Mucosa of rectum (tissue), 2 donors: ENCODE measurements around the gene INSL6.

Experiments
- H3K27ac ChIP-seq, 2 donors: one replicate each; pipeline ENCODE4 v1.7.0; 2013; ENCODE audit warnings: inconsistent platforms in 2 of 2, low read depth in 2 of 2, low read length in 2 of 2
- H3K27me3 ChIP-seq, 2 donors: one replicate each; pipeline ENCODE4 v1.7.0; 2013; ENCODE audit warnings: low read length in 2 of 2; ENCODE audit not compliant: control insufficient read depth in 2 of 2, insufficient read depth in 2 of 2
- H3K36me3 ChIP-seq, 2 donors: one replicate each; pipeline ENCODE4 v1.7.0; 2013; ENCODE audit warnings: low read length in 2 of 2; ENCODE audit not compliant: control insufficient read depth in 2 of 2, insufficient read depth in 2 of 2
- H3K4me1 ChIP-seq, 2 donors: one replicate each; pipeline ENCODE4 v1.7.0; 2013; ENCODE audit warnings: low read length in 2 of 2, mild to moderate bottlenecking in 1 of 2; ENCODE audit not compliant: control insufficient read depth in 2 of 2, insufficient read depth in 2 of 2
- H3K4me3 ChIP-seq, 2 donors: one replicate each; pipeline ENCODE4 v1.7.0; 2013; ENCODE audit warnings: low read length in 2 of 2
- H3K9ac ChIP-seq, 2 donors: one replicate each; pipeline ENCODE4 v1.7.0; 2013; ENCODE audit warnings: low read length in 2 of 2, low read depth in 1 of 2, mild to moderate bottlenecking in 1 of 2
- H3K9me3 ChIP-seq, 2 donors: one replicate each; pipeline ENCODE4 v1.7.0; 2013; ENCODE audit warnings: low read length in 2 of 2; ENCODE audit not compliant: control insufficient read depth in 2 of 2
- donor health status: healthy.
- donor health status: Normal muscosa, but diverticular disease.

Gene INSL6

DNA sequence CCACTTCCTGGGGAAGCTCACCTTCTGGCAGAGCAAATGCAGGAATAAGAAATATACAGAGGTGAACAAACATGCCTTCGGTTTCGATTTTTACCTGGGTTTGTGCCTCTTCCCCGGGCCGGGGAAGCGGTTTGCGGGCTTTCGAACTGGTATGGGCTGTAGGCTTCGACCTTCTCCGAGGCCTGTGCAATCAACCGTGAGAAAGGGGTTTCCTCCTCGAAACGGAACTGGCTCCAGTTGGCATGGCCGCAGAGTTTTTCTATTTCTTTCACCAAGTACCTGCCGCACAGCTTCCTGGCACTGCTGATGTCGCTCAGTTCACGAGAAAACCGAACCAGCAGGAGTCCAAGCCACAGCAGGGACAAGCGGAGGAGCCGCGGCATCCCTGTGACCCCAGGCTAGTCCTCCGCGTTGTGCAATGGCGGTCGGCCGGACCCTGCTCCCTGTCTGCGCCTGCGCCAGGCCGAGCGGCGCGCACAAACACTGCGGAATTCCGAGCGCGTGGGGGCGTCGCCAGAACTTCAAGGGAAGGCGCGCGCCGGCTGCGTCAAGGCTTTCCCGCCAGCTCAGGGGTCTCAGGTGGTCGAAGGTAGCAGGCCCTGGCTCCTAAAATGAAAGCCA lies at the start of gene INSL6:
INSL6 (minus strand) TSS at position 420 of the 621 bp plus-strand sequence; CDS start at position 383, 37 bp downstream.
- peaks cover 0 to 3% of the 10 kb centered on the region in 2 donors for H3K27me3 ChIP-seq
- peaks cover 0 to 2% of the 10 kb centered on the region in 2 donors for H3K4me1 ChIP-seq
- no peaks in the 10 kb centered on the region for H3K9me3 ChIP-seq
- no peak within 1 kb of the TSS for H3K27ac ChIP-seq
- no peak within 1 kb of the TSS for H3K9ac ChIP-seq
- no peaks in the 10 kb centered on the region for H3K36me3 ChIP-seq
- H3K4me3 ChIP-seq, result no peak within 1 kb of the TSS

GRCh38 chr9:5231212-5231611 lies 45.8 kb upstream of the INSL6 start, which contains the start of gene INSL4:
TSS of gene INSL4 (plus strand) at chr9:5231419. CDS start at chr9:5231524, 105 bp downstream.
- no peak within 1 kb of the TSS for H3K4me3 ChIP-seq
- H3K27me3 ChIP-seq, result no peaks in the 10 kb centered on the region
- no peak within 1 kb of the TSS for H3K9ac ChIP-seq
- no peaks in the 10 kb centered on the region for H3K4me1 ChIP-seq
- H3K9me3 ChIP-seq, result no peaks in the 10 kb centered on the region
- H3K27ac ChIP-seq, result no peak within 1 kb of the TSS
- H3K36me3 ChIP-seq, result no peaks in the 10 kb centered on the region

- H3K9ac ChIP-seq, result no peak overlapping the region
- no peaks in the 10 kb centered on the region for H3K27me3 ChIP-seq
- no peaks in the 10 kb centered on the region for H3K9me3 ChIP-seq
- no peak overlapping the region for H3K27ac ChIP-seq
- no peak overlapping the region for H3K4me3 ChIP-seq
- no peaks in the 10 kb centered on the region for H3K36me3 ChIP-seq
- no peaks in the 10 kb centered on the region for H3K4me1 ChIP-seq
Observed at GRCh38 chr9:5230554-5230953, 45.1 kb upstream of the INSL6 start.

- Histone ChIP-seq H3K4me3 (no peak overlapping the region), H3K9ac (no peak overlapping the region), H3K27me3 (peaks cover 0 to 1% of the 10 kb centered on the region in 2 donors), H3K27ac (no peak overlapping the region), H3K36me3 (no peaks in the 10 kb centered on the region), H3K4me1 (no peaks in the 10 kb centered on the region), H3K9me3 (no peaks in the 10 kb centered on the region)
Observed at GRCh38 chr9:5205071-5205470, 19.6 kb upstream of the INSL6 start.

GRCh38 chr9:5195463-5195862 lies 10.0 kb upstream of the INSL6 start:
- Histone ChIP-seq H3K9me3 (peaks cover 0 to 2% of the 10 kb centered on the region in 2 donors), H3K36me3 (no peaks in the 10 kb centered on the region), H3K27me3 (peaks cover 0 to 4% of the 10 kb centered on the region in 2 donors), H3K27ac (no peak overlapping the region), H3K4me3 (no peak overlapping the region), H3K4me1 (no peaks in the 10 kb centered on the region), H3K9ac (no peak overlapping the region)

- peaks cover 0 to 3% of the 10 kb centered on the region in 2 donors for H3K27me3 ChIP-seq
- H3K9ac ChIP-seq, result no peak overlapping the region
- no peak overlapping the region for H3K4me3 ChIP-seq
- no peaks in the 10 kb centered on the region for H3K4me1 ChIP-seq
- H3K27ac ChIP-seq, result no peak overlapping the region
- H3K36me3 ChIP-seq, result no peaks in the 10 kb centered on the region
- peaks cover 0 to 2% of the 10 kb centered on the region in 2 donors for H3K9me3 ChIP-seq
Observed at GRCh38 chr9:5193345-5193744, 7.9 kb upstream of the INSL6 start.

DNA sequence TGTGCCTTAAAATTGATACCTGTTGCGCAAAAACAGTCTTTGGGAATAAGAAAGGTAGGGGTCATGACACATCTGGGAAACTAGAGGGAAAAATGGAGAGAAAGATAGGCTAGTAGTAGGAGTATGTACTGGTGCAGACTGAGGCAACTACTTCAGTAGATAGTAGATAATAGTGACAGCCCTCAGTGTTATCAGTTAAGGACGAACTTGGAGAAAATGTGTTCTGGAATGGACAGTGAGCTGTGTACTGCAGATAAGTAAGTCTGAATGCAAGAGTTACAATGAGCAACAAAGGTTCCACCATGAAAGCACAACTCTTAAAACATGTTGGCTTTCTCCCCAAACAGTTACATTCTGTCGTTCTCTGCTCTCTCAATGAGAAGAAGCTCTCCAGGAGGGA lies 6.5 kb upstream of the INSL6 start:
- peaks cover 0 to 3% of the 10 kb centered on the region in 2 donors for H3K27me3 ChIP-seq
- H3K4me1 ChIP-seq, result no peaks in the 10 kb centered on the region
- H3K36me3 ChIP-seq, result no peaks in the 10 kb centered on the region
- no peak overlapping the region for H3K9ac ChIP-seq
- H3K4me3 ChIP-seq, result no peak overlapping the region
- H3K9me3 ChIP-seq, result no peaks in the 10 kb centered on the region
- H3K27ac ChIP-seq, result no peak overlapping the region

DNA sequence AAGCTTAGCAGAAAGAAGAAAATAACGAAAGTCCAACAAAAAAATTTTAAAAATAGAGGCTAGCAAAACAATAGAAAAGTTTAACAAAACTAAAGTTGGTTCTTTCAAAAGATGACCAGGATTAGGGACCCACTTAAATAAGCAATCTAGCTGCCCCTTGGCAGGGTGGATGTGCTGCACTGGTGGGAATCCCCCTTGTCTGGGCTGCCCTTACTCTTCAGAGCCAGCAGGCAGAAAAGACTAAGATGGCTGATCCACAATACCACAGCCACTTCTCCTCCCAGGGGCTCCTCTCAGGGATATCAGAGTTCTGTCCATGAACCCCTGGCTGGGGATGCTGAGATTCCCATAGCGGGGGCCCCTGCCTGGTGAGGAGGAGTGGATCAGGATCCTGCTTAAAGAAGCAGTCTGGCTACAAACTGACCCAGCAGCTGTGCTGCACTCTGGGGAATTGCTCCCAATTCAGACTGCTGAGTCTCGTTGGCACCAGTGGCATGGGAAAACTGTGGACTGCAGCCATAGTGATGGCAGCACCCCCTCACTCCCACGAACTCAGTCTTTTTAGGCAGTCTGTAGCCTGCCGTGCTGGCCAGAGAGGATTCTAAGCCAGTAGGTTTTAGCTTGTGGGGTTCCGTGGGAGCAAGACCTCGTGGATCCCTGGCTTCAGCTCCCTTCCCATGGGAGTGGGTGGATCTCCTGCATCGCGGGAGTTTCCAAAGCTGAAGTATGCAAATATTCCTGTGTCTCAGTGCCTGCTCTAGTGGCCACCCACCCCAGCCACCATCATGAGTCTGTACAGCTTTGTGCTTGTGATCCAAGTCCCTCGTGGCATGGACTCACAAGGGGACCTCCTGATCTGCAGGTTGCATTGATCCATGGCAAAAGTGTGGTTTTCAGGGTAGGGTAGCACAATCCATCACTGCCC lies 2.9 kb upstream of the INSL6 start:
- no peak overlapping the region for H3K4me3 ChIP-seq
- H3K9me3 ChIP-seq, result no peaks in the 10 kb centered on the region
- H3K9ac ChIP-seq, result no peak overlapping the region
- H3K27ac ChIP-seq, result no peak overlapping the region
- peaks cover 0 to 2% of the 10 kb centered on the region in 2 donors for H3K4me1 ChIP-seq
- H3K27me3 ChIP-seq, result peaks cover 0 to 3% of the 10 kb centered on the region in 2 donors
- no peaks in the 10 kb centered on the region for H3K36me3 ChIP-seq

- Histone ChIP-seq H3K27me3 (peaks cover 0 to 3% of the 10 kb centered on the region in 2 donors), H3K27ac (no peak overlapping the region), H3K9me3 (no peaks in the 10 kb centered on the region), H3K36me3 (no peaks in the 10 kb centered on the region), H3K9ac (no peak overlapping the region), H3K4me1 (peaks cover 0 to 2% of the 10 kb centered on the region in 2 donors), H3K4me3 (no peak overlapping the region)
Observed at GRCh38 chr9:5186416-5187169, 1.2 kb upstream of the INSL6 start.
